Muscle layer of colon (tissue), 2 donors: ENCODE data around the gene TMC3.
"Not testable (repeated sequence)": the region's sequence is repeated elsewhere in the genome, so short reads cannot be mapped to it uniquely, and the experiment has no call there.

ENCODE experiments used
- H3K27ac ChIP-seq: one replicate; pipeline ENCODE4 v1.7.0; 2013; ENCODE audit warnings: low read depth, mild to moderate bottlenecking, low read length, moderate library complexity
- H3K27me3 ChIP-seq, 2 donors: one replicate each; pipeline ENCODE4 v1.7.0; 2013; ENCODE audit warnings: low read length in 2 of 2, mild to moderate bottlenecking in 2 of 2; ENCODE audit not compliant: insufficient read depth in 2 of 2, control insufficient read depth in 1 of 2
- H3K36me3 ChIP-seq: one replicate; pipeline ENCODE4 v1.7.0; 2013; ENCODE audit warnings: mild to moderate bottlenecking, low read length; ENCODE audit not compliant: insufficient read depth
- H3K4me1 ChIP-seq: one replicate; pipeline ENCODE4 v1.7.0; 2013; ENCODE audit warnings: mild to moderate bottlenecking, low read length; ENCODE audit not compliant: insufficient read depth
- H3K4me3 ChIP-seq, 2 donors: one replicate each; pipeline ENCODE4 v1.7.0; 2013; ENCODE audit warnings: low read length in 2 of 2, low read depth in 1 of 2, mild to moderate bottlenecking in 1 of 2, moderate library complexity in 1 of 2
- H3K9ac ChIP-seq: one replicate; pipeline ENCODE4 v1.7.0; 2013; ENCODE audit warnings: low read length
- H3K9me3 ChIP-seq: one replicate; pipeline ENCODE4 v1.7.0; 2013; ENCODE audit warnings: mild to moderate bottlenecking, low read length
- donor health status: abdominal sarcoma.
- donor health status: Adenocarcinoma of cecum.

Gene TMC3

DNA sequence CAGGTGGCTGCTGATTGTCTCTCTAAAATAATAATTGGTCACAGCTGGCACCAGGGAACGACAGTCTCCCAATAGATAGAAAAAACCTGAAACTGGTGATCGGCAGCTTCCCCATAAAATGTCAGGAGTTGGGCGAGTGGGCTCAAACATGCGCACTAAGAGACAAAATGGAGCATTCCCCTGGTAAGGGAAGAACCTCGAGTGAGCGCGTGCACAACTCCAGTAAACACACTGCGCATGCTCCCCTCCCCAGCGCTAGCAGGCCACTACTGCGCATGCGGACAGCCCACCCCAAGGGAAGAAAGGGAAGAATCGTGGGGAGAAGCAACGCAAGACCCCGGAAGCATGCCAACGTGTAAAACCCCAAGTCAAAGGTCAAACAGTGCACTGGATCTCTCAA lies 42.4 kb downstream of the TMC3 start:
- Histone ChIP-seq H3K4me1 (no peaks in the 10 kb centered on the region), H3K9ac (no peak overlapping the region), H3K27ac (no peak overlapping the region)

GRCh38 chr15:81331141-81331540 lies 42.9 kb downstream of the TMC3 start:
- H3K9ac ChIP-seq, H3K4me3 ChIP-seq, H3K4me1 ChIP-seq, H3K9me3 ChIP-seq, H3K36me3 ChIP-seq, H3K27me3 ChIP-seq, H3K27ac ChIP-seq: not testable (repeated sequence)

More for the DNA sequence above, 42.4 kb downstream of the TMC3 start:
- Histone ChIP-seq H3K36me3 (no peaks in the 10 kb centered on the region), H3K4me3 (no peak overlapping the region), H3K27me3 (no peaks in the 10 kb centered on the region), H3K9me3 (no peaks in the 10 kb centered on the region)

- Histone ChIP-seq H3K4me1 (no peaks in the 10 kb centered on the region), H3K9me3 (no peaks in the 10 kb centered on the region), H3K36me3 (no peaks in the 10 kb centered on the region), H3K4me3 (no peak overlapping the region), H3K27ac (no peak overlapping the region), H3K27me3 (no peaks in the 10 kb centered on the region), H3K9ac (no peak overlapping the region)
These were observed 43.5 kb downstream of the TMC3 start for GRCh38 chr15:81330366-81331090.

DNA sequence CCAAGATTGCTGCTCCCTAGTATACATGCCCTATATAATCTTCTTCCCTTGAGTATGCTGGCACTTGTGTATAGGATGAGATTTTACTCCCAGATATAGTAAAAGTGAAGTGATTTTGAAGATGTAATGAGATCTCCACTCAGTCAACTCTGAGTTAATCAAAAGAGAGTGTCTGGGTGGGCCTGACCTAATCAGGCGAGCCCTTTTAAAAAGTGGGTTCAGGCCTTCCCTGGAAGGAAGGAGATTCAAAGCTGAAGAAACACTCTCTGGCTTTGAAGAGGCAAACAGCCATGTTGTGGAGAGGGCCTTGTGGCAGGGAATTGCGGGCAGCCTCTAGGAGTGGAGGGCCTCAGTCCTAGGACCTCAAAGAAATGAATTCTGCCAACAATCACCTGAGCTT lies 44.6 kb downstream of the TMC3 start:
- H3K27ac ChIP-seq: no peak overlapping the region
- H3K4me1 ChIP-seq: peaks cover 4% of the 10 kb centered on the region
- no peaks in the 10 kb centered on the region for H3K9me3 ChIP-seq
- no peaks in the 10 kb centered on the region for H3K27me3 ChIP-seq
- H3K36me3 ChIP-seq: no peaks in the 10 kb centered on the region
- H3K9ac ChIP-seq: no peak overlapping the region
- H3K4me3 ChIP-seq: no peak overlapping the region

DNA sequence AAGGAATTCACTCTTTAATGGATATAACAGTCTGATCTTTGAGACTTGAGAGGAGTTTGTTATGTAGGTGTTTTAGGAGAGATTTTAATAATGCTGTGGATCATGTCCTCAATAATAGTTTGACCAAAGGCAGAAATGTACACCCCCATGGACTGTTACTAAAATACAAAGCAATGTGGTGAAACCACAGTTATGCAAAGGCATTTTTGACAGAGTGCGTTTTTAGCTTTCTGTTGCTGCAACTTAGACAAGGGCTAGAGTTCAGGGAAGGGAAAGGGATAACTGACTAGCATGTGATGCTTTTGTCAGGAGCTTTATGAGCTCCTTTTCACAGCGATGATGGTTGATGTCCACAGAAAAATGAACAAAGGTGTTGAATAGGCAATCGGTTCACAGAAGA lies 46.5 kb downstream of the TMC3 start:
- no peaks in the 10 kb centered on the region for H3K27me3 ChIP-seq
- no peaks in the 10 kb centered on the region for H3K9me3 ChIP-seq
- no peak overlapping the region for H3K9ac ChIP-seq
- no peak overlapping the region for H3K27ac ChIP-seq
- H3K4me1 ChIP-seq: peaks cover 16% of the 10 kb centered on the region
- H3K4me3 ChIP-seq: no peak overlapping the region
- H3K36me3 ChIP-seq: no peaks in the 10 kb centered on the region

GRCh38 chr15:81326466-81327212 lies 47.4 kb downstream of the TMC3 start:
- H3K4me3 ChIP-seq: no peak overlapping the region
- no peak overlapping the region for H3K9ac ChIP-seq
- no peak overlapping the region for H3K27ac ChIP-seq
- H3K36me3 ChIP-seq: no peaks in the 10 kb centered on the region
- no peaks in the 10 kb centered on the region for H3K9me3 ChIP-seq
- peaks cover 21% of the 10 kb centered on the region for H3K4me1 ChIP-seq
- H3K27me3 ChIP-seq: no peaks in the 10 kb centered on the region

DNA sequence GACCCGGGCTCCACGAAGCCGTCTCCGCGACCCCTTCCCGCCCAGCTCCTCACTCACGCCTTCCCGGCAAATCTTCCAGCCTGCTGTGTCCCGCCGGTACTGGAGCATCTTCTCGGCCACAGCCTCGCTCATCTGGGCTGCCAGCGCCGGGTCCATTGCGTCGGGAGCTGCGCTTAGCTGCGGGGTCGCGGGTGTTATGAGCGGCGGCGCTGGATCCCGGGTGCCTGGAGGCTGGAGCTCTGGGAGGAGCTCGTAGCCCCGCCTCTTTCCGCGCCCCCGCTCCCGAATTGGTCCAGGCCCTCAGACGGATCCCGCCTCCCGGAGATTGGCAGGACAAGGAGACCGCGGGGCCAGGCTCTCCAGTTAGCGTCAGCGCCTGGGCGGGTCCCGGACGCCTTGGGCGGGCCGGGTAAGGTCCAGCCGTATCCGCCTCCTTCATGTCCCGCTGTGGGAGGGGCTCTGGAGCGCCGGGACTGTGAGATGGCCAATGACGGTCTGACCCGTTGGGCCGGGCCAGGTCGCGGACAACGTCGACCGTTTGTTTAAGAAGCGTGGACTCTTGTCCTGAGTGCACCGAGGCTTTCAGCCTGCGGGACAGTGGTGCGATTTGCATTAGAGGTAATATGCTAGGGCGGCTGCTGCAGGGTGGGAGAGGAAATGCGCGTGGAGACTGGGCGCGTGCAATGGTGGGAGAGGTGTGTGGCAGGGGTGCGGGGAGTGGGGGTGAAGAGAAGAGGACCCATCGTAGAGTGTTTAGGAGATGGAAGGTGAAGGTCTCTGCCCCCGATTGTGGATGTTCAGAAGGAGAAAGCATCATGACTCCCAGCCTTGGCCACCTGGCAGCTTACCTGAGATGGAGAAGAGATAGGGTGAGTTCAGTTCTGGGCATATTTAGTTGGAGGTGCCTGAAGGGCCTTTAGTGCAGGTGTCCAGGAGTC lies 49.8 kb downstream of the TMC3 start, which contains the start of gene STARD5:
Gene STARD5, minus strand, starts transcription at position 198 of the 938 bp plus-strand sequence. Its CDS starts 42 bp downstream, at position 156.
- no peaks in the 10 kb centered on the region for H3K9me3 ChIP-seq
- peak within 1 kb of the TSS; percentile 55 for H3K27ac ChIP-seq
- H3K36me3 ChIP-seq: peaks cover 13% of the 10 kb centered on the region
- H3K4me3 ChIP-seq: peak within 1 kb of the TSS; percentile 67
- H3K9ac ChIP-seq: peak within 1 kb of the TSS; percentile 31
- H3K27me3 ChIP-seq: no peaks in the 10 kb centered on the region
- H3K4me1 ChIP-seq: peaks cover 21% of the 10 kb centered on the region

DNA sequence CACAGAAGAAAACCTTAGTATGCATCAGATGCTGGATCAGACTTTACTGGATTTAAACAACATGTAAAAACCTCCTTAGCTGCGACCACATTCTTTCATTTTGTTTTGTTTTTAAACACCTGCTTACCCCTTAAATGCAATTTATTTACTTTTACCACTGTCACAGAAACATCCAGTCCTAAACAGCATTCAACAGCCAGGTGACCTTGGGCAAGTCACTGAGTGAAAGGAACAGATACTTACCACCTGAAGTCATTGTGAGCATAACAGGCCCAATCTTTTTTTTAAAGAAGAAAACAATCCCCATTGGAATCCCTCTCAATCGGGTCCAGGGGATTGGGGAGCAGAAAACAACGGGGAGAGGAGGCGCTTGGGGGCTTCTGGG lies 50.5 kb downstream of the TMC3 start:
- Histone ChIP-seq H3K27me3 (no peaks in the 10 kb centered on the region), H3K4me3 (peak overlapping the region; percentile 67), H3K36me3 (peaks cover 13% of the 10 kb centered on the region), H3K27ac (peak overlapping the region; percentile 55), H3K4me1 (peaks cover 21% of the 10 kb centered on the region), H3K9me3 (no peaks in the 10 kb centered on the region), H3K9ac (peak overlapping the region; percentile 31)

DNA sequence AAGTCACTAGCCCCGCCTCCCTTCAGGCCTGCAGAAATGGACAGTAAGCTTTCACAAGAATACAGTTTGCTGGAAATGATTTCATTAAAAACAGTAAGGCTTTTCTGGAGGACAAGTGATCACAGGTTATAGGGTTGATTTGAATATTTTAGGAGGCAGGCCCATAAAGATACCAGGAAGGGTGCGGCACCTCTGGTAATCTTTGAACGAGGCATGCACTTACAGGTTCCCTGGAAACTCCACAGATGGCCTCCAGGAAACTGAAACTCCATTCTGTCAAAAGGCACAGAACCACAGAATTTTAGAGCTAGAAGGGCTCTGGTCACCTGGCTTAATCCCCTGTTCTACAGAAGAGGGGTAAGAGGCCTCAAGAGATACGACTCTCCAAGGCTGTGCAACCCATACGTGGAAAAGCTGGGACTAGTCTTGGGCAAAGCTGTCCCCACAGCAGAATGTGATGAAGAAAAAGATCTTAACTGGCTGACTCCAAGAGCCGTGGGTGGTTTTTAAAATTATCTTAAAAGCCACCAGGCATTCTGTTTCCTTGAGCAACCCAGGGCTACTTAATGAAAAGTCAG lies 51.2 kb downstream of the TMC3 start:
- Histone ChIP-seq H3K9me3 (no peaks in the 10 kb centered on the region), H3K9ac (no peak overlapping the region), H3K4me3 (no peak overlapping the region), H3K36me3 (peaks cover 20% of the 10 kb centered on the region), H3K4me1 (peaks cover 21% of the 10 kb centered on the region), H3K27ac (no peak overlapping the region), H3K27me3 (no peaks in the 10 kb centered on the region)

GRCh38 chr15:81321667-81322066 lies 52.3 kb downstream of the TMC3 start:
- Histone ChIP-seq H3K4me1 (peaks cover 21% of the 10 kb centered on the region), H3K27ac (no peak overlapping the region), H3K36me3 (peaks cover 20% of the 10 kb centered on the region), H3K9me3 (no peaks in the 10 kb centered on the region), H3K4me3 (no peak overlapping the region), H3K27me3 (no peaks in the 10 kb centered on the region), H3K9ac (no peak overlapping the region)

GRCh38 chr15:81317642-81318017 lies 56.4 kb downstream of the TMC3 start:
- Histone ChIP-seq H3K4me3 (no peak overlapping the region), H3K27me3 (no peaks in the 10 kb centered on the region), H3K9ac (no peak overlapping the region), H3K27ac (no peak overlapping the region), H3K4me1 (peaks cover 6% of the 10 kb centered on the region), H3K36me3 (peaks cover 28% of the 10 kb centered on the region), H3K9me3 (no peaks in the 10 kb centered on the region)
